T-helper 2 cell (primary cell): ENCODE results near the gene IGF2R.
"Not testable (repeated sequence)": the region's sequence is repeated elsewhere in the genome, so short reads cannot be mapped to it uniquely, and the experiment has no call there.

Source experiments
- DNase-seq, 5 experiments: peaks; one replicate each; pipeline versions ENCODE4 v3.0.0 to v3.0.0-alpha.2; 2012 to 2022

Gene IGF2R

GRCh38 chr6:160128125-160128683 is 159.3 kb downstream of the IGF2R start:
- DNase-seq, result no peak

GRCh38 chr6:160128879-160129516 is 160.1 kb downstream of the IGF2R start:
- no peak for DNase-seq

GRCh38 chr6:160129881-160130615 is 161.2 kb downstream of the IGF2R start:
- no peak for DNase-seq

- DNase-seq, result no peak
These were observed 162.0 kb downstream of the IGF2R start for GRCh38 chr6:160130729-160131484.

GRCh38 chr6:160131636-160132296 is 162.9 kb downstream of the IGF2R start:
- DNase-seq, result no peak

GRCh38 chr6:160132297-160132637 is 163.4 kb downstream of the IGF2R start:
- DNase-seq, result no peak

GRCh38 chr6:160132776-160133338 is 164.0 kb downstream of the IGF2R start:
- no peak for DNase-seq

- DNase-seq, result no peak
These were observed 164.8 kb downstream of the IGF2R start for GRCh38 chr6:160133441-160134336.

GRCh38 chr6:160134337-160134751 is 165.5 kb downstream of the IGF2R start:
- not testable (repeated sequence) for DNase-seq

- DNase-seq, result no peak
These were observed 166.1 kb downstream of the IGF2R start for GRCh38 chr6:160134779-160135547.

GRCh38 chr6:160135907-160136655 is 167.2 kb downstream of the IGF2R start:
- no peak for DNase-seq

- DNase-seq, result no peak
These were observed 168.5 kb downstream of the IGF2R start for GRCh38 chr6:160137130-160137988.

- DNase-seq, result peak; percentile 24 to 81 (median 39)
These were observed 169.3 kb downstream of the IGF2R start for GRCh38 chr6:160137989-160138835.

- no peak for DNase-seq
These were observed 170.0 kb downstream of the IGF2R start for GRCh38 chr6:160138839-160139419.

- DNase-seq, result no peak
These were observed 170.6 kb downstream of the IGF2R start for GRCh38 chr6:160139420-160139851.

- not testable (repeated sequence) for DNase-seq
These were observed 171.6 kb downstream of the IGF2R start for GRCh38 chr6:160140493-160140892.

- no peak for DNase-seq
These were observed 172.3 kb downstream of the IGF2R start for GRCh38 chr6:160141001-160141726.
